Liver (tissue), 9 donors: ENCODE data around the gene BCAS4. TPM values are rescaled to one million over a fixed set of nuclear protein-coding genes. Genes with fewer than 3 reads are reported as not detected.

Experiments used
- DNase-seq: peaks from one replicate; pipeline ENCODE4 v3.0.0-alpha.2; 2017; ENCODE audit warnings: low spot score
- H3K27ac ChIP-seq, 2 donors: one replicate each; pipeline ENCODE4 v1.7.0; 2013; ENCODE audit warnings: inconsistent platforms in 2 of 2, low read length in 2 of 2, control low read depth in 1 of 2, low read depth in 1 of 2, mild to moderate bottlenecking in 1 of 2
- H3K27me3 ChIP-seq, 4 donors: one replicate each; pipeline versions ENCODE4 v1.6.1 to v1.7.0; 2013; ENCODE audit warnings: low read length in 3 of 4, inconsistent platforms in 1 of 4, mild to moderate bottlenecking in 1 of 4, moderate library complexity in 1 of 4; ENCODE audit not compliant: control insufficient read depth in 4 of 4, insufficient read depth in 4 of 4
- H3K36me3 ChIP-seq, 4 donors: one replicate each; pipeline versions ENCODE4 v1.6.1 to v1.7.0; 2013; ENCODE audit warnings: low read length in 3 of 4, mild to moderate bottlenecking in 3 of 4, low read depth in 1 of 4, moderate library complexity in 1 of 4; ENCODE audit not compliant: control insufficient read depth in 4 of 4, insufficient read depth in 3 of 4
- H3K4me1 ChIP-seq, 4 donors: one replicate each; pipeline versions ENCODE4 v1.6.1 to v1.7.0; 2013; ENCODE audit warnings: low read length in 3 of 4, mild to moderate bottlenecking in 3 of 4, moderate library complexity in 1 of 4; ENCODE audit not compliant: control insufficient read depth in 4 of 4, insufficient read depth in 4 of 4
- H3K4me3 ChIP-seq, 3 donors: one replicate each; pipeline versions ENCODE4 v1.6.1 to v1.7.0; 2013; ENCODE audit warnings: low read length in 3 of 3, control low read depth in 1 of 3, low read depth in 1 of 3, mild to moderate bottlenecking in 1 of 3
- H3K9ac ChIP-seq, 2 donors: one replicate each; pipeline ENCODE4 v1.7.0; 2013; ENCODE audit warnings: low read length in 2 of 2, mild to moderate bottlenecking in 2 of 2, moderate library complexity in 2 of 2, control low read depth in 1 of 2, low read depth in 1 of 2
- H3K9me3 ChIP-seq, 4 donors: one replicate each; pipeline versions ENCODE4 v1.6.1 to v1.7.0; 2013; ENCODE audit warnings: low read length in 3 of 4; ENCODE audit not compliant: control insufficient read depth in 4 of 4
- ATF3 ChIP-seq: IDR thresholded peaks from 2 replicates; pipeline ENCODE4 v1.6.1; 2016; ENCODE audit warnings: antibody characterized with exemption
- CTCF ChIP-seq: fragments of 150-350 bp; IDR thresholded peaks from 2 replicates; pipeline ENCODE4 v1.5.1; 2017; ENCODE audit warnings: improper control_type of control experiment, low read depth, low read length; ENCODE audit not compliant: missing input control
- FOXA2 ChIP-seq: IDR thresholded peaks from 2 replicates; pipeline ENCODE4 v1.6.1; 2016; ENCODE audit warnings: antibody characterized with exemption
- GABPA ChIP-seq, 2 donors: IDR thresholded peaks in 1 of 2; conservative IDR thresholded peaks in 1 of 2; 2 replicates each; pipeline ENCODE4 v1.6.1; 2016; ENCODE audit warnings: antibody characterized with exemption in 2 of 2, mild to moderate bottlenecking in 1 of 2, moderate library complexity in 1 of 2
- HNF4A ChIP-seq, 2 donors: conservative IDR thresholded peaks; 2 replicates each; pipeline ENCODE4 v1.6.1; 2016; ENCODE audit warnings: antibody characterized with exemption in 2 of 2, mild to moderate bottlenecking in 2 of 2
- JUND ChIP-seq, 2 donors: IDR thresholded peaks; 2 replicates each; pipeline ENCODE4 v1.6.1; 2016; ENCODE audit warnings: antibody characterized with exemption in 2 of 2
- MAX ChIP-seq: IDR thresholded peaks from 2 replicates; pipeline ENCODE4 v1.6.1; 2016; ENCODE audit warnings: antibody characterized with exemption
- NR2F2 ChIP-seq: IDR thresholded peaks from 2 replicates; pipeline ENCODE4 v1.6.1; 2016; ENCODE audit warnings: antibody characterized with exemption
- REST ChIP-seq: IDR thresholded peaks from 2 replicates; pipeline ENCODE4 v1.6.1; 2016; ENCODE audit warnings: antibody characterized with exemption, mild to moderate bottlenecking
- RXRA ChIP-seq, 2 donors: IDR thresholded peaks; 2 replicates each; pipeline ENCODE4 v1.6.1; 2017 to 2018; ENCODE audit warnings: antibody characterized with exemption in 2 of 2, mild to moderate bottlenecking in 1 of 2
- SP1 ChIP-seq: IDR thresholded peaks from 2 replicates; pipeline ENCODE4 v1.6.1; 2018; ENCODE audit warnings: antibody characterized with exemption, mild to moderate bottlenecking
- TAF1 ChIP-seq: conservative IDR thresholded peaks from 2 replicates; pipeline ENCODE4 v1.6.1; 2016; ENCODE audit warnings: antibody characterized with exemption, mild to moderate bottlenecking
- YY1 ChIP-seq: IDR thresholded peaks from 2 replicates; pipeline ENCODE4 v1.6.1; 2016; ENCODE audit warnings: antibody characterized with exemption, mild to moderate bottlenecking
- ZBTB33 ChIP-seq: IDR thresholded peaks from 2 replicates; pipeline ENCODE4 v1.6.1; 2016; ENCODE audit warnings: antibody characterized with exemption
- WGBS: extraction: QIAGEN DNeasy Blood & Tissue Kit; methylation state at CpG from one replicate; pipeline ENCODE4 v1.1.7; 2013; 5-methylcytosine and 5-hydroxymethylcytosine counted together
- polyA plus RNA-seq, 2 donors: library from polyadenylated mRNA; stranded (reverse) in 1 of 2; unstranded in 1 of 2; fragments of 200-250 nt in 1 of 2; fragments of >200 nt in 1 of 2; fragmentation: Nextera tagmentation in 1 of 2; extraction: Ambion mirVana in 1 of 2; gene quantifications; one replicate each; pipeline versions ENCODE4 v1.2.1 to v1.2.3, GENCODE V29; 2013 to 2015
- total RNA-seq, 2 donors: library from RNA; depleted of rRNA; stranded (reverse); fragments of >200 nt; gene quantifications; one replicate each; pipeline ENCODE4 v1.2.3, GENCODE V29; 2014
- donor health status: healthy.
- donor health status: healthy.
- donor health status: healthy.
- donor health status: healthy.
- donor health status: healthy.

BCAS4 gene
- total and polyA plus RNA-seq, 4 donors = 0.25 to 0.50 (median 0.47) TPM

GRCh38 chr20:50918403-50918802, 123.5 kb downstream of the BCAS4 start:
- no peaks in the 10 kb centered on the region for H3K9me3 ChIP-seq
- no peaks in the 10 kb centered on the region for H3K27me3 ChIP-seq
- H3K36me3 ChIP-seq = no peaks in the 10 kb centered on the region
- no peak for DNase-seq
- H3K9ac ChIP-seq = no peak overlapping the region
- peaks cover 5 to 28% (median 15%) of the 10 kb centered on the region in 4 donors for H3K4me1 ChIP-seq
- TF ChIP-seq ZBTB33 (no peak), TAF1 (no peak), RXRA (IDR thresholded peaks at IDR 0.05) (no peak), YY1 (no peak), SP1 (no peak), GABPA (IDR thresholded peaks at IDR 0.05 in 1 of 2, conservative IDR thresholded peaks at IDR 0.05 in 1 of 2) (no peak), HNF4A (conservative IDR thresholded peaks at IDR 0.05) (no peak), CTCF (no peak), MAX (no peak)
- no peak overlapping the region for H3K4me3 ChIP-seq
- no peak overlapping the region for H3K27ac ChIP-seq
- WGBS = 66% methylated on average over 3 of the region's 3 CpGs

- Histone ChIP-seq H3K27ac (peak overlapping the region in 1 of 2 donors; percentile 7), H3K4me3 (no peak overlapping the region), H3K27me3 (no peaks in the 10 kb centered on the region), H3K36me3 (no peaks in the 10 kb centered on the region), H3K9me3 (no peaks in the 10 kb centered on the region), H3K9ac (no peak overlapping the region), H3K4me1 (peaks cover 6 to 30% (median 14%) of the 10 kb centered on the region in 4 donors)
- DNase-seq = no peak
- TF ChIP-seq RXRA (IDR thresholded peaks at IDR 0.05) = no peak
- TF ChIP-seq SP1 = no peak
- no peak for TF ChIP-seq NR2F2
- no peak for TF ChIP-seq FOXA2
- no peak for TF ChIP-seq REST
- no peak for TF ChIP-seq ATF3
- TF ChIP-seq JUND (IDR thresholded peaks at IDR 0.05) = no peak
- 77% methylated on average over 6 of the region's 6 CpGs for WGBS
These were observed 124.7 kb downstream of the BCAS4 start for GRCh38 chr20:50919567-50919966.
